Neural cell (in vitro differentiated cells): ENCODE measurements around the gene RNF215. TPM values are rescaled to one million over a fixed set of nuclear protein-coding genes. Genes with fewer than 3 reads are reported as not detected.
A peak's percentile ranks its signal among the peaks of the same experiment; 100 is the strongest.

ENCODE experiments used
- H2AFZ ChIP-seq: fragments of 200-600, 300-800 bp; sonication (generic), shearing (Covaris generic); 2 replicates; pipeline ENCODE4 v1.6.0; 2014; ENCODE audit warnings: low read depth, mild to moderate bottlenecking, antibody characterized with exemption, low read length, moderate library complexity
- H3F3A ChIP-seq: fragments of 200-600 bp; shearing (Covaris generic); 2 replicates; pipeline ENCODE4 v1.6.1; 2016; ENCODE audit warnings: mild to moderate bottlenecking, moderate library complexity, mixed read lengths, antibody characterized with exemption, low read length; ENCODE audit not compliant: insufficient read depth, poor library complexity, severe bottlenecking
- H3K27ac ChIP-seq: fragments of 200-600, 300-800 bp; sonication (generic), shearing (Covaris generic); 2 replicates; pipeline ENCODE4 v1.5.1; 2014; ENCODE audit warnings: mild to moderate bottlenecking, low read length, moderate library complexity
- H3K27me3 ChIP-seq: fragments of 300-800, 200-600 bp; sonication (generic), shearing (Covaris generic); 2 replicates; pipeline ENCODE4 v1.6.0; 2014; ENCODE audit warnings: mild to moderate bottlenecking, low read depth, low read length, moderate library complexity; ENCODE audit not compliant: insufficient read depth
- H3K36me3 ChIP-seq: fragments of 300-800, 200-600 bp; sonication (generic), shearing (Covaris generic); 2 replicates; pipeline ENCODE4 v1.5.1; 2014; ENCODE audit warnings: mild to moderate bottlenecking, antibody characterized with exemption, low read length, moderate library complexity; ENCODE audit not compliant: insufficient read depth
- H3K4me2 ChIP-seq: fragments of 300-800, 200-600 bp; sonication (generic), shearing (Covaris generic); 2 replicates; pipeline ENCODE4 v1.6.0; 2014; ENCODE audit warnings: mild to moderate bottlenecking, low read length
- H3K4me3 ChIP-seq: fragments of 300-800, 200-600 bp; sonication (generic), shearing (Covaris generic); 2 replicates; pipeline ENCODE4 v1.5.1; 2014; ENCODE audit warnings: mild to moderate bottlenecking, low read length, moderate library complexity
- H3K79me2 ChIP-seq: fragments of 200-600 bp; shearing (Covaris generic); replicated peaks from 2 replicates; pipeline ENCODE4 v1.6.0; 2014; ENCODE audit warnings: mild to moderate bottlenecking, low read length, moderate library complexity; ENCODE audit not compliant: insufficient read depth
- H3K9ac ChIP-seq: fragments of 300-800, 200-600 bp; sonication (generic), shearing (Covaris generic); 2 replicates; pipeline ENCODE4 v1.6.1; 2016; ENCODE audit warnings: mild to moderate bottlenecking, low read length, mixed read lengths
- H3K9me2 ChIP-seq: fragments of 200-600 bp; shearing (Covaris generic); 2 replicates; pipeline ENCODE4 v1.6.1; 2016; ENCODE audit warnings: mild to moderate bottlenecking, low read length, mixed read lengths; ENCODE audit not compliant: insufficient read depth
- H3K9me3 ChIP-seq: fragments of 200-600, 300-800 bp; sonication (generic), shearing (Covaris generic); 2 replicates; pipeline ENCODE4 v1.6.1; 2016; ENCODE audit warnings: mild to moderate bottlenecking, mixed run types, low read length, moderate library complexity, mixed read lengths
- H4K20me1 ChIP-seq: fragments of 200-600 bp; shearing (Covaris generic); 2 replicates; pipeline ENCODE4 v1.6.1; 2016; ENCODE audit warnings: mild to moderate bottlenecking, mixed run types; ENCODE audit not compliant: insufficient read depth
- CTCF ChIP-seq: fragments of 450-650 bp; IDR thresholded peaks from 2 replicates; pipeline ENCODE4 v1.5.1; 2014; ENCODE audit warnings: antibody characterized with exemption, mild to moderate bottlenecking, moderate library complexity; ENCODE audit not compliant: poor library complexity, severe bottlenecking
- EP300 ChIP-seq: fragments of 450-650 bp; conservative IDR thresholded peaks from 2 replicates; pipeline ENCODE4 v1.6.1; 2014; ENCODE audit warnings: antibody characterized with exemption, mild to moderate bottlenecking, moderate library complexity; ENCODE audit not compliant: poor library complexity, severe bottlenecking
- EZH2 ChIP-seq: fragments of 200-600, 300-800 bp; shearing (Covaris generic), sonication (generic); IDR thresholded peaks from 2 replicates; pipeline ENCODE4 v1.6.1; 2014; ENCODE audit warnings: antibody characterized with exemption, low read length, borderline replicate concordance, mild to moderate bottlenecking; ENCODE audit not compliant: insufficient read depth, poor library complexity, severe bottlenecking
- MXI1 ChIP-seq: fragments of 450-650 bp; conservative IDR thresholded peaks from 2 replicates; pipeline ENCODE4 v1.6.1; 2014; ENCODE audit warnings: antibody characterized with exemption, mild to moderate bottlenecking; ENCODE audit not compliant: poor library complexity, severe bottlenecking
- POLR2AphosphoS5 ChIP-seq: IDR thresholded peaks from 2 replicates; pipeline ENCODE4 v1.6.1; 2012
- RAD21 ChIP-seq: fragments of 450-650 bp; conservative IDR thresholded peaks from 2 replicates; pipeline ENCODE4 v1.6.1; 2014; ENCODE audit warnings: antibody characterized with exemption, mild to moderate bottlenecking, moderate library complexity
- REST ChIP-seq: IDR thresholded peaks from 2 replicates; pipeline ENCODE4 v1.6.1; 2012; ENCODE audit warnings: borderline replicate concordance
- SMC3 ChIP-seq: fragments of 450-650 bp; conservative IDR thresholded peaks from 2 replicates; pipeline ENCODE4 v1.6.1; 2014; ENCODE audit warnings: antibody characterized with exemption, mild to moderate bottlenecking, moderate library complexity; ENCODE audit not compliant: poor library complexity
- TAF1 ChIP-seq: IDR thresholded peaks from 2 replicates; pipeline ENCODE4 v1.6.1; 2012; ENCODE audit warnings: low read depth
- polyA minus RNA-seq: library from RNA; depleted of rRNA, polyadenylated mRNA; stranded (reverse); fragments of >200 nt; gene quantifications from 2 replicates; pipeline ENCODE4 v1.2.3, GENCODE V29; 2014
- polyA plus RNA-seq: library from polyadenylated mRNA; depleted of rRNA; stranded (reverse); fragments of >200 nt; gene quantifications from 2 replicates; pipeline ENCODE4 v1.2.3, GENCODE V29; 2014

RNF215 gene
- polyA plus RNA-seq (28.3 and 40.5 TPM in 2 replicates), polyA minus RNA-seq (13.0 and 15.3 TPM in 2 replicates)

GRCh38 chr22:30386960-30387827 lies at the start of gene RNF215:
TSS of gene RNF215 (minus strand) at chr22:30387411. CDS start at chr22:30387313, 98 bp downstream.
- Histone ChIP-seq H3K9me2 (no peaks in the 10 kb centered on the region), H3K27ac (no peak within 1 kb of the TSS), H3K9me3 (no peaks in the 10 kb centered on the region), H3K9ac (peak within 1 kb of the TSS; percentile 55), H3F3A (no peaks in the 10 kb centered on the region), H4K20me1 (no peaks in the 10 kb centered on the region), H3K27me3 (no peaks in the 10 kb centered on the region), H3K4me2 (no peak within 1 kb of the TSS), H2AFZ (peak within 1 kb of the TSS; percentile 8), H3K36me3 (no peaks in the 10 kb centered on the region), H3K79me2 (no peaks in the 10 kb centered on the region), H3K4me3 (peak within 1 kb of the TSS; percentile 63)
- peak; percentile 82 for TF ChIP-seq SMC3
- TF ChIP-seq RAD21, result peak; percentile 78
- no peak for TF ChIP-seq MXI1
- TF ChIP-seq EZH2, result no peak
- TF ChIP-seq CTCF, result peak; percentile 82

- no peak overlapping the region for H3K9ac ChIP-seq
- no peak overlapping the region for H3K4me2 ChIP-seq
- no peaks in the 10 kb centered on the region for H4K20me1 ChIP-seq
- no peaks in the 10 kb centered on the region for H3K36me3 ChIP-seq
- no peaks in the 10 kb centered on the region for H3K27me3 ChIP-seq
- H3K9me2 ChIP-seq, result no peaks in the 10 kb centered on the region
- H3K79me2 ChIP-seq, result no peaks in the 10 kb centered on the region
- no peak overlapping the region for H3K27ac ChIP-seq
- no peak overlapping the region for H2AFZ ChIP-seq
- TF ChIP-seq POLR2AphosphoS5, result no peak
- no peak for TF ChIP-seq SMC3
- TF ChIP-seq CTCF, result no peak
- no peak for TF ChIP-seq TAF1
- no peak for TF ChIP-seq REST
- no peak for TF ChIP-seq EP300
- no peak for TF ChIP-seq EZH2
- TF ChIP-seq MXI1, result no peak
- H3K4me3 ChIP-seq, result no peak overlapping the region
- H3K9me3 ChIP-seq, result no peaks in the 10 kb centered on the region
- H3F3A ChIP-seq, result no peaks in the 10 kb centered on the region
Measured at GRCh38 chr22:30436196-30436595, 49.0 kb upstream of the RNF215 start.
